ENCODE data around the gene EN2.

DNA sequence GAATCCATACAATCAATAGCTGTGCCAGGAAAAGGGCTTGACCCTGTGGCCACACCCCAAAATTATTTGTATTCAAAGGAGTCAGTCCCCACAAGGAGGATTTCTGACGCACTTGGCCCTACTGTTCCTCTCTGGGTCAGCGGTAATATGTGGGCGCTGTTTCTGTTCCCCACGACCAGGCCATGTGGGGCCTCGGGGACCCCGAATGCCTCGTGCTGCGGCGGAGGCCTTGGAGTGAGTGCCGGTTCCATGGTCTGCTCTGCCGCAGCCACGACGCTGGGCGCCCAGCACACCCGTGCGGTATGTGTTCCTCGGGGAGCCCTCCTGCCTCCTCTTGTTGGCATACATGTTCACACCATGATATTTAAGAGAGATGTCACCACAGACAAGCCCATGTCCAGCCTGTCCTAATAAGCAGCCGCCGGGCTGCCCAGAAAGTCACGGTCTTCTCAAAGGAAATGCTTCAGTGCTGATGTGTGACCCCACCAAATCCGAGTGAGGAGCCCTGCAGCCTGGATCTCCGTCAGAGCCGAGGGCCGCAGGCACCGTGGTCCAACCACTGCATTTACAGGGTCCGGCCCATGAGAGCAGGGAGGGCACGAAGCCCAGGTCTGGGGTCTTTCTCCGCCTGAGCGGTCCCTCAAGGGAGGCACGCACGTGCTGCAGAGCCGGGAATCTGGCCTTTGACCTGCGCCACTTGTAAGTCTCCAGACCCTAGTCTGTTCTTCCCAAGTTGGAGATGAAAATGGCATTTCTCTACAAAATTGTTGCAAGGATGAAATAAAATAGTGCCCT lies 36.0 kb downstream of the EN2 start:
- TF ChIP-seq POLR2A (IDR thresholded peaks at IDR 0.05) (no peak), POLR2AphosphoS5 (IDR thresholded peaks at IDR 0.05) (no peak)
- TF ChIP-seq, protein P1, sequence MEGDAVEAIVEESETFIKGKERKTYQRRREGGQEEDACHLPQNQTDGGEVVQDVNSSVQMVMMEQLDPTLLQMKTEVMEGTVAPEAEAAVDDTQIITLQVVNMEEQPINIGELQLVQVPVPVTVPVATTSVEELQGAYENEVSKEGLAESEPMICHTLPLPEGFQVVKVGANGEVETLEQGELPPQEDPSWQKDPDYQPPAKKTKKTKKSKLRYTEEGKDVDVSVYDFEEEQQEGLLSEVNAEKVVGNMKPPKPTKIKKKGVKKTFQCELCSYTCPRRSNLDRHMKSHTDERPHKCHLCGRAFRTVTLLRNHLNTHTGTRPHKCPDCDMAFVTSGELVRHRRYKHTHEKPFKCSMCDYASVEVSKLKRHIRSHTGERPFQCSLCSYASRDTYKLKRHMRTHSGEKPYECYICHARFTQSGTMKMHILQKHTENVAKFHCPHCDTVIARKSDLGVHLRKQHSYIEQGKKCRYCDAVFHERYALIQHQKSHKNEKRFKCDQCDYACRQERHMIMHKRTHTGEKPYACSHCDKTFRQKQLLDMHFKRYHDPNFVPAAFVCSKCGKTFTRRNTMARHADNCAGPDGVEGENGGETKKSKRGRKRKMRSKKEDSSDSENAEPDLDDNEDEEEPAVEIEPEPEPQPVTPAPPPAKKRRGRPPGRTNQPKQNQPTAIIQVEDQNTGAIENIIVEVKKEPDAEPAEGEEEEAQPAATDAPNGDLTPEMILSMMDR (IDR thresholded peaks at IDR 0.05): no peak

Measured in gastroesophageal sphincter (tissue), 3 donors.